ENCODE measurements around the gene KDM1A. TPM values are rescaled to one million over a fixed set of nuclear protein-coding genes. Genes with fewer than 3 reads are reported as not detected.
"Not testable (repeated sequence)": the region's sequence is repeated elsewhere in the genome, so short reads cannot be mapped to it uniquely, and the experiment has no call there.

Gene KDM1A
- total RNA-seq, 1 donor from 2014 or later: 332 TPM

DNA sequence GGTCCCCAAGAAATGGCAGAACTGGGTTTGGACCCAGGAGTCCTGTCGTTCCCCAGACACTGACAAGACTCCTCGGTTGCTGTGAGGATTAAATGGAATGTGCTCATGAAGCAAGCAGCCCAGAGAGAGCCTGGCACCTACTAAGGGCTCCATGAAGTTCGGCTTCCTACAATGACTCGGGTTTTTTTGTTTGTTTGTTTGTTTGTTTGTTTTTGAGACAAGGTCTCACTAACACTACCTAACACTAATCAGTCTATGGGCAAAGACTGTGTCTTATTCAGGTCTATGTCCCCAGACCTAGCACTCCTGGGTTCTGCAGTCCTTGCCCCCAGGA lies 43.2 kb upstream of the KDM1A start:
- peaks cover 5% of the 10 kb centered on the region for H3F3A ChIP-seq (ENCODE audit: low read depth)
- no peaks in the 10 kb centered on the region for H4K20me1 ChIP-seq (ENCODE audit: low read depth)
- Mint-ChIP-seq H3K4me1 (peaks cover 25% of the 10 kb centered on the region), H3K4me3 (no peak overlapping the region), H3K9me3 (no peaks in the 10 kb centered on the region), H3K27me3 (ENCODE audit: insufficient read depth, low read depth) (no peaks in the 10 kb centered on the region), H3K36me3 (no peaks in the 10 kb centered on the region), H3K27ac (peak overlapping the region; percentile 1)
- no peak overlapping the region for H3K4me2 ChIP-seq
- H3K9me3 ChIP-seq (ENCODE audit: low read depth): no peaks in the 10 kb centered on the region
- no peaks in the 10 kb centered on the region for H3K79me2 ChIP-seq (ENCODE audit: low read depth)
- no peak overlapping the region for H3K4me3 ChIP-seq
- H3K4me1 ChIP-seq: peaks cover 20% of the 10 kb centered on the region
- no peaks in the 10 kb centered on the region for H3K27me3 ChIP-seq
- TF ChIP-seq, protein P1, sequence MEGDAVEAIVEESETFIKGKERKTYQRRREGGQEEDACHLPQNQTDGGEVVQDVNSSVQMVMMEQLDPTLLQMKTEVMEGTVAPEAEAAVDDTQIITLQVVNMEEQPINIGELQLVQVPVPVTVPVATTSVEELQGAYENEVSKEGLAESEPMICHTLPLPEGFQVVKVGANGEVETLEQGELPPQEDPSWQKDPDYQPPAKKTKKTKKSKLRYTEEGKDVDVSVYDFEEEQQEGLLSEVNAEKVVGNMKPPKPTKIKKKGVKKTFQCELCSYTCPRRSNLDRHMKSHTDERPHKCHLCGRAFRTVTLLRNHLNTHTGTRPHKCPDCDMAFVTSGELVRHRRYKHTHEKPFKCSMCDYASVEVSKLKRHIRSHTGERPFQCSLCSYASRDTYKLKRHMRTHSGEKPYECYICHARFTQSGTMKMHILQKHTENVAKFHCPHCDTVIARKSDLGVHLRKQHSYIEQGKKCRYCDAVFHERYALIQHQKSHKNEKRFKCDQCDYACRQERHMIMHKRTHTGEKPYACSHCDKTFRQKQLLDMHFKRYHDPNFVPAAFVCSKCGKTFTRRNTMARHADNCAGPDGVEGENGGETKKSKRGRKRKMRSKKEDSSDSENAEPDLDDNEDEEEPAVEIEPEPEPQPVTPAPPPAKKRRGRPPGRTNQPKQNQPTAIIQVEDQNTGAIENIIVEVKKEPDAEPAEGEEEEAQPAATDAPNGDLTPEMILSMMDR (IDR thresholded peaks at IDR 0.05): no peak
- TF ChIP-seq EZH2 (IDR thresholded peaks at IDR 0.05) (no peak), EZH2phosphoT487 (IDR thresholded peaks at IDR 0.05) (no peak)
- no peak for DNase-seq (ENCODE audit: low spot score)
- H2AFZ ChIP-seq (replicated peaks): peak overlapping the region; percentile 75
- no peak overlapping the region for H3K27ac ChIP-seq
- H3K9ac ChIP-seq: no peak overlapping the region
- H3K36me3 ChIP-seq: no peaks in the 10 kb centered on the region

DNA sequence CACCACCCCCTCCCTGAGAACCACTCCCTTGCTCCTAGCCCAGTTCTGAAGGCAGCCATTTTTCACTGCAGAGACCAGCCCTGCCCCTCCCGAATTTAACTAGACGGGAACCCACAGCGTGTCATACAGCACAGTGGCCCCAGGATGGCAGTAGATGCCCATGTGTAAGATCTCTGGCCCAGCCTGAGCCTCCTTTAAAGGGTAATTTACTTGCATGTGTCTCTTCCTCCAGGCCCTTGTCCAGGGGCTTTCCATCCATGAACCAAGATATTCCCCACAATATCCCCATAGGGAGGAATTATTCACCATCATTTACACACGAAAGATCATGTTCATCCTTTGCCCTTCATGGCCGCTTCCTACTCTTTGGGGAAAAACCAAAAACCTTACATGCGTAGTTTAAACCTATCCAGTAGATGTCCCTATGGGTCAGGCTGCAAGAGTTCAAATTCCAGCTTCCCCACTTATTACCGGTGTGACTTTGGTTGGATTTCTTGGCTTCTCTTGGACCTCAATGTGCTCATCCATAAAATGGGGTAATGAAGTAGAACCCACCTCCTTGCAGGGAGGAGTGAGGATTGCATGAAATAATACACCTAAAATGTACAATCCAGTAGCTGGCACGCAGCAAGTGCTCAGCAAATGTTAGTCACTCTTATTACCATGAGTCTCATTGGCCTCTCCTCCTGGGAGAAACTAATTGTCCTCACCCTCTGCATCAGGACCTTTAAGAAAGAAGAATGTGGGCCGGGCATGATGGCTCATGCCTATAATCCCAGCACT lies 42.6 kb upstream of the KDM1A start:
- Histone ChIP-seq H3F3A (ENCODE audit: low read depth) (peaks cover 3% of the 10 kb centered on the region), H3K9ac (no peak overlapping the region), H3K79me2 (ENCODE audit: low read depth) (no peaks in the 10 kb centered on the region), H3K4me3 (no peak overlapping the region), H3K27ac (no peak overlapping the region), H3K9me3 (ENCODE audit: low read depth) (no peaks in the 10 kb centered on the region), H4K20me1 (ENCODE audit: low read depth) (no peaks in the 10 kb centered on the region), H3K4me1 (peaks cover 14% of the 10 kb centered on the region), H2AFZ (replicated peaks) (peak overlapping the region; percentile 75), H3K27me3 (no peaks in the 10 kb centered on the region), H3K4me2 (peak overlapping the region; percentile 29), H3K36me3 (no peaks in the 10 kb centered on the region)
- peak; percentile 90 for DNase-seq (ENCODE audit: low spot score)
- no peak overlapping the region for H3K4me3 Mint-ChIP-seq
- peaks cover 19% of the 10 kb centered on the region for H3K4me1 Mint-ChIP-seq
- no peaks in the 10 kb centered on the region for H3K36me3 Mint-ChIP-seq
- H3K27ac Mint-ChIP-seq: peak overlapping the region; percentile 1
- no peaks in the 10 kb centered on the region for H3K27me3 Mint-ChIP-seq (ENCODE audit: insufficient read depth, low read depth)
- H3K9me3 Mint-ChIP-seq: no peaks in the 10 kb centered on the region
- TF ChIP-seq EZH2 (IDR thresholded peaks at IDR 0.05): no peak
- TF ChIP-seq, protein P1 (IDR thresholded peaks at IDR 0.05): peak; percentile 84
- no peak for TF ChIP-seq EZH2phosphoT487 (IDR thresholded peaks at IDR 0.05)

DNA sequence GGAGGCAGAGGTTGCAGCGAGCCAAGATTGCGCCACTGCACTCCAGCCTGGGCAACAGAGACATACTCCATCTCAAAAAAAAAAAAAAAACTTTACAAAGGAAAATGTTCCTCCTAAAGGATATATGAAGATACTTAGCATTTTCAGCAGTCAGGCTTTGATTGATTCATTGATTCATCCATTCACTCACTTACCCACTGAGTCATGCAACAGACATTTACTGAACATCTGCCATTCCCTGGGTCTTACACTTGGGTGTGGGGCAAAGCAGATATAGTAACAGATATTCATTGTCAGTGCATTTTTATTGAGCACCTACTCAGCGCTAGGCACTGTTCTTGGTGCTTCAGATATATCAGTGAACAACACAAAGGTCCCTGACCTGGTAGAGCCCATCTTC lies 41.0 kb upstream of the KDM1A start:
- no peaks in the 10 kb centered on the region for H3K79me2 ChIP-seq (ENCODE audit: low read depth)
- DNase-seq (ENCODE audit: low spot score): no peak
- H3K27ac Mint-ChIP-seq: no peak overlapping the region
- no peaks in the 10 kb centered on the region for H3K9me3 ChIP-seq (ENCODE audit: low read depth)
- H2AFZ ChIP-seq (replicated peaks): no peak overlapping the region
- no peak overlapping the region for H3K4me3 ChIP-seq
- H3K27me3 ChIP-seq: no peaks in the 10 kb centered on the region
- H3F3A ChIP-seq (ENCODE audit: low read depth): no peaks in the 10 kb centered on the region
- TF ChIP-seq EZH2phosphoT487 (IDR thresholded peaks at IDR 0.05) (no peak), EZH2 (IDR thresholded peaks at IDR 0.05) (no peak)
- TF ChIP-seq, protein P1 (IDR thresholded peaks at IDR 0.05): no peak
- H3K36me3 Mint-ChIP-seq: no peaks in the 10 kb centered on the region
- no peaks in the 10 kb centered on the region for H3K36me3 ChIP-seq
- H3K9me3 Mint-ChIP-seq: no peaks in the 10 kb centered on the region
- H3K27me3 Mint-ChIP-seq (ENCODE audit: insufficient read depth, low read depth): no peaks in the 10 kb centered on the region
- H3K4me1 Mint-ChIP-seq: peaks cover 13% of the 10 kb centered on the region
- no peak overlapping the region for H3K4me3 Mint-ChIP-seq
- no peak overlapping the region for H3K9ac ChIP-seq
- H4K20me1 ChIP-seq (ENCODE audit: low read depth): no peaks in the 10 kb centered on the region
- H3K4me2 ChIP-seq: no peak overlapping the region
- H3K4me1 ChIP-seq: no peaks in the 10 kb centered on the region
- no peak overlapping the region for H3K27ac ChIP-seq

DNA sequence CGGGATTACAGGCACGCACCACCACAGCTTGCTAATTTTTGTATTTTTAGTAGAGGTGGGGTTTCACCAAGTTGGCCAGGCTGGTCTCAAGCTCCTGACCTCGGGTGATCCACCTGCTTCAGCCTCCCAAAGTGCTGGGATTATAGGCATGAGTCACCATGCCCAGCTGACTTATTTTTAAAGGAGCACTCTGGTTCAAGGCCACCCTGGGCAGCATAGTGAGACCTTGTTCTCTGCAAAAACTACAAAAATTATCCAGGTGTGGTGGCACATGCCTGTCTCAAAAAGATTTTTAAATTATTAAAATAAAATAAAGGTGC lies 38.8 kb upstream of the KDM1A start:
- H3K4me2 ChIP-seq, H3K4me3 Mint-ChIP-seq, H3K27ac ChIP-seq: not testable (repeated sequence)

More for the DNA sequence above, 38.8 kb upstream of the KDM1A start:
- not testable (repeated sequence) for H4K20me1 ChIP-seq (ENCODE audit: low read depth); H3K79me2 ChIP-seq (ENCODE audit: low read depth); H3K9me3 ChIP-seq (ENCODE audit: low read depth); H3K9ac ChIP-seq; H3K4me1 Mint-ChIP-seq; DNase-seq (ENCODE audit: low spot score); H2AFZ ChIP-seq (replicated peaks); H3K27me3 ChIP-seq; H3K27ac Mint-ChIP-seq; H3K4me1 ChIP-seq; H3K27me3 Mint-ChIP-seq (ENCODE audit: insufficient read depth, low read depth); H3K36me3 ChIP-seq; H3K9me3 Mint-ChIP-seq; H3K4me3 ChIP-seq; H3K36me3 Mint-ChIP-seq; H3F3A ChIP-seq (ENCODE audit: low read depth)

Data from neural progenitor cell (in vitro differentiated cells).